GM12872 (cell line): ENCODE measurements around the gene HMGA1.

ENCODE experiments used
- TF ChIP-seq, protein P1 (sequence below): IDR thresholded peaks from 3 replicates; pipeline ENCODE4 v1.5.1; 2011; ENCODE audit warnings: low read depth, mild to moderate bottlenecking, low read length, moderate library complexity; ENCODE audit not compliant: insufficient read depth

Gene HMGA1

DNA sequence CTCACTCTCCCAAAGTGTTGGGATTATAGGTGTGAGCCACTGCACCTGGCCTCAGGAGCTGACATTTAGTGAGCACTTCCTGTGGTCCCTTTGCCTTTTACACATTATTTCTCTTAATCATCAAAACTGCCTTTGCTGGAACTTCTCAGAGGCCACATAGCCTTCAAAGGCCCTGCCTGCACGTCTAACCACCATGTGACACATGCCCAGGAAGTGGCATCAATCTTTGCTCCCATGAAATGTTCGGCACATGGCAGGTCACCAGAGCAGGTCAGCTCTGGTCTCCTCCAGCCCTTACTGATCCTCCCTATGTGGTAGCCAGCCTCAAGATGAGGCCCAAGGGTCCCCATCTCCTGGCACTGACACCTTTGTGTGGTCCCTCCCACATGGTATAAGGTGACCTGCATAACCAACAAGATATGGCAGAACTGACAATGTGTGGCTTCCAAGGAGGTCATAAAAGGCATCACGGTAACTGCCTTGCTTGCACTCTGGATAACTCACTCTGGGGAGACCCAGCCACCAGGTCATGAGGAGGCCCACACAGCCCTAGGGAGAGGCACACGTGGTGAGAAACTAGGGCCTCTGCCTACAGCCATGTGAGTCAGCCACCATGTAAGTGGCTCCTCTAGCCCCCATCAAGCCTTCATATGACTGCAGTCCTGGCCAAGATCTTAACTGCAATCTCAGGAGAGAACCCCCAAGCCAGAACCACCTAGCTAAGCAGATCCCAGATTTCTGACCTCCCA is 28.8 kb upstream of the HMGA1 start:
- TF ChIP-seq, protein P1, sequence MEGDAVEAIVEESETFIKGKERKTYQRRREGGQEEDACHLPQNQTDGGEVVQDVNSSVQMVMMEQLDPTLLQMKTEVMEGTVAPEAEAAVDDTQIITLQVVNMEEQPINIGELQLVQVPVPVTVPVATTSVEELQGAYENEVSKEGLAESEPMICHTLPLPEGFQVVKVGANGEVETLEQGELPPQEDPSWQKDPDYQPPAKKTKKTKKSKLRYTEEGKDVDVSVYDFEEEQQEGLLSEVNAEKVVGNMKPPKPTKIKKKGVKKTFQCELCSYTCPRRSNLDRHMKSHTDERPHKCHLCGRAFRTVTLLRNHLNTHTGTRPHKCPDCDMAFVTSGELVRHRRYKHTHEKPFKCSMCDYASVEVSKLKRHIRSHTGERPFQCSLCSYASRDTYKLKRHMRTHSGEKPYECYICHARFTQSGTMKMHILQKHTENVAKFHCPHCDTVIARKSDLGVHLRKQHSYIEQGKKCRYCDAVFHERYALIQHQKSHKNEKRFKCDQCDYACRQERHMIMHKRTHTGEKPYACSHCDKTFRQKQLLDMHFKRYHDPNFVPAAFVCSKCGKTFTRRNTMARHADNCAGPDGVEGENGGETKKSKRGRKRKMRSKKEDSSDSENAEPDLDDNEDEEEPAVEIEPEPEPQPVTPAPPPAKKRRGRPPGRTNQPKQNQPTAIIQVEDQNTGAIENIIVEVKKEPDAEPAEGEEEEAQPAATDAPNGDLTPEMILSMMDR: no peak

DNA sequence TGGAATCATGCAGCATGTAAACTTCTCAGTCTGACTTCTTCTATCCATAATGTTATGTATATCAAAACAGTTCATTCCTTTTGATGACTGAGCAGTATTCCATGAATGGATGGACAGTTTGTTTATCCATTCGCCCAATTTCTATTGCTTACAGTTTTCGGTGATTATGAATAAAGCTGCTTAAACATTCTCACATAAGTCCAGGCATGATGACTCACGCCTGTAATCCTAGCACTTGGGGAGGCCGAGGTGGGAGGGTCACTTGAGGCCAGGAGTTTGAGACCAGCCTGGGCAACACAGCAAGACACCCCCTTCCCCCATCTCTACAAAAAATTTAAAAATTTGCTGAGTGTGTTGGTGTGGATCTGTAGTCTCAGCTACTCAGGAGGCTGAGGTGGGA is 22.9 kb upstream of the HMGA1 start:
- TF ChIP-seq, protein P1: no peak

DNA sequence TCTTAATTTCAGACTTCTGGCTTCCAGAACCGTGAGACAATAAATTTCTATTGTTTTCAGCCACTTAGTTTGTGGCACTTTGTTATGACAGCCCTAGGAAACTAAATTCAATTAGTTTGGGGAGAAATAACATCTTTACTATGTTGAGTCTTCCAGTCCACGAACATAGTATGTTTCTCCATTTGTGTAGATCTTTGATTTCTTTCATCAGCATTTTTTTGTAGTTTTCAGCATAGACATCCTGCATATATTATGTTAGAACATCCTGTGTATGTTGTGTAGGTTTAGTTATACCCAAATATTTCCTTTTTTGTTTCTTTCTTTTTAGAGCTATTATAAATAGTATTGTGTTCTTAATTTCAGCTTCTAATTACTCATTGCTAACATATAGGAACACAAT is 18.0 kb upstream of the HMGA1 start:
- TF ChIP-seq, protein P1: no peak

DNA sequence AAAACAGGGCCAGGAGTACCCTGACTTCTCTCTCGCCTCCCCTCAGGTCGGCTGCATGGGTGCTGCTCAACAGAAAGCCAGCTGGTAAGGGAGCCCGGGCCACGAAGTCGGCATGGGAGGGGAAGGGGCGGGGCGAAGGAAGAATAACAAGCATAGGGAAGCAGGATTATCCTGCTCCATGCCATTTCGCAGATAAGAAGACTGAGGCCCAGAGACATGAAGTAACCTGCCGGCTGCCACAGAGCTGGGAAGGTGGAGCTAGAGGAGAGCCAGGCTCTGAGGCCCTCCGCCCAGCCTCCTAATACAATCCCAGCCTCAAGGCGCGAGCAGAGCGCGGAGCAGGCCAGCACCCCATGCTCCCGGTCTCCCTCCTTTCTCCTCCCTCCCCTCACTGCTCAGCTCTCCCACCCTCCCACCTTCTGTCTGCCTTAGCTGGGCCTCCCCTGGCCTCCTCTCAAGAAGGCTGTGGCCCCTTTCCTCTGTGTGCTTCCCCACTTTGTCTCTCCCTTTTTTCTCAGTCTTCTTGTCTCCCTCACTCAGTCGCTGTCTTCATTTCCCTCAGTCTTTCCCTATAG is 13.2 kb upstream of the HMGA1 start:
- TF ChIP-seq, protein P1: no peak

DNA sequence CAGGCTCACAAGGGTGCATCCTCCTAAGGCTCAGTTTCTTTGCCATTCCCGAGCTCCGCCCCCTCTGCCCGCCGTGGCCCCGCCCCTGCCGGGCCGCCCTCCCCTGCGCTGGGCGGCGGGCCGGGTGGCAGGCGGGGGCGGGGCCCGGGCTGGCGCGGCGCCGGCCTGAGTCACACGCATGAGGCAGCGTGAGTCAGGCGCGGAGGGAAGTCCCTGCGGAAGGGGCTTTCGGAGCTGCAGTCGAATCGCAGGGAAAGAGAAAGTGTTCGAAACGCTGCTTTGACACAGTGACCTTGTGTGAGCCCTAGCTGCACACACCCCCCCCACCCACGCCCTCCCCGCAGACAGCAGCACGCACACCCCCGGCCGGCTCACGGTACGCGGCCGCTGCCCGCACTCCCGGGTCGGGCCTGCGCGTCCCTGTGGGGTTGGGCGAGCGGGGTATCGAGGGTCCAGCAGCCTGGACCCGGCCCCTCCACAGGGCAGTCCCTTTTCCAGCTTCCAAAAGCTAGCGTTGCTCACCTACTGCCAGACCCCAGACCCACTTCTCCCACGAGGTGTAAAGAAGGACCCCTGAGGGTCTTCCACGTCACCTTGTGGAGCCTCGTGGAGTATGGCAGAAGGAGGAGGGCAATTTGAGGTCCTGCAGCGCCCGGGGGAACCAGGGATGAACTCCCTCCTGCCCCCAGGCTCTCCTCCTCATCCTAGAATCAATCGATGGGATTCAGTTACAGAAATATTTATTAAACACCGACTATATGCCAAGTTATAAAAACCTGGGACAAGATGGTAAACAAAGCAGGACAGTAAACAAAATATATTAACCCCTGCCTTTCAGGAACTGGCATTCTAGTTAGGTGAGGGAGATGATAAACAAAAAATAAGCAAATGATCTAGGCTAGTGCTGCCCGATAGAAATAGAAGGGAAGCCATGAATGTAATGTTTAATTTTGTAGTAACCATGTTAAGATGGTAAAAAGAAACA is 12.4 kb upstream of the HMGA1 start:
- TF ChIP-seq, protein P1: no peak

DNA sequence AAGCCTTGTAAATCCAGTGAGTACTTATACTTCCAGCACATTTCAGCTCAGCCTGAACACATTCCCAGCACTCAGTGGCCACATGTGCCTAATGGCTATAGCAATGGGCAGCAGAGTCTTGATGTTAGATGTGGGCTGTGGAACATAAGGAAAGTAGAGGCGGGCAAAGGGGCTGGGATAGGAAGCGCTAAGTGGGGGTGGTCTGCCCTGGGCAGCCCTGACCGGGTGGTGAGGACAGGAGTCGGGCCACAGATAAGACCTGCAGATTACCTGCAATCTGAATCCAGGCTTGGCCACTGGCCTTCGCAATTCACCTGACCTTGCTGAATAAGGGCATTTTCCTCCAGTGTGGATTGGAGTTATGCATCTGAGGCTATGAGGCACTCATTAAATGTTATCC is 11.1 kb upstream of the HMGA1 start:
- TF ChIP-seq, protein P1: no peak

DNA sequence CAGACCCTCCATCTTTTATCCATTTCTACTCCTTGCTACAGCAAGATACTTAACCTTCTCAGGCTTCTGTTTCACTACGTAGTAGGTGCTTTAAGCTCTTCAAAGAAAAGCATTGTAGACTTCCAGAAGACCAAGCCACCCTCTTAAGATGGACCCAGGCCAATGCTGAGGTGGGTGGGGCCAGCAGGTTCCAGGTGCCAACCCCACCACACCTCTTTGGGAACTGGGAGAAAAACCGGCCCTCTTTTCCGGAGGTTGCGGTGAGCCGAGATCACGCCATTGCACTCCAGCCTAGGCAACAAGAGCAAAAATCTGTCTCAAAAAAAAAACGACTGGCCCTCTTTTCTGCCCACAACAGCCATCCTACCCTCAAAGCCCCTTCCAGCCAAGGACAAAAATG is 10.6 kb upstream of the HMGA1 start:
- TF ChIP-seq, protein P1: no peak
